ENCODE results near the gene GPNMB. TPM values are rescaled to one million over a fixed set of nuclear protein-coding genes. Genes with fewer than 3 reads are reported as not detected.

The GPNMB gene
- total RNA-seq, 2 donors from 2014 or later = 0.99 to 1.1 TPM

GRCh38 chr7:23212841-23213240 lies 33.7 kb upstream of the GPNMB start:
- H3K27ac Mint-ChIP-seq = no peak overlapping the region
- no peak overlapping the region for H3K4me3 Mint-ChIP-seq
- TF ChIP-seq, protein P1, sequence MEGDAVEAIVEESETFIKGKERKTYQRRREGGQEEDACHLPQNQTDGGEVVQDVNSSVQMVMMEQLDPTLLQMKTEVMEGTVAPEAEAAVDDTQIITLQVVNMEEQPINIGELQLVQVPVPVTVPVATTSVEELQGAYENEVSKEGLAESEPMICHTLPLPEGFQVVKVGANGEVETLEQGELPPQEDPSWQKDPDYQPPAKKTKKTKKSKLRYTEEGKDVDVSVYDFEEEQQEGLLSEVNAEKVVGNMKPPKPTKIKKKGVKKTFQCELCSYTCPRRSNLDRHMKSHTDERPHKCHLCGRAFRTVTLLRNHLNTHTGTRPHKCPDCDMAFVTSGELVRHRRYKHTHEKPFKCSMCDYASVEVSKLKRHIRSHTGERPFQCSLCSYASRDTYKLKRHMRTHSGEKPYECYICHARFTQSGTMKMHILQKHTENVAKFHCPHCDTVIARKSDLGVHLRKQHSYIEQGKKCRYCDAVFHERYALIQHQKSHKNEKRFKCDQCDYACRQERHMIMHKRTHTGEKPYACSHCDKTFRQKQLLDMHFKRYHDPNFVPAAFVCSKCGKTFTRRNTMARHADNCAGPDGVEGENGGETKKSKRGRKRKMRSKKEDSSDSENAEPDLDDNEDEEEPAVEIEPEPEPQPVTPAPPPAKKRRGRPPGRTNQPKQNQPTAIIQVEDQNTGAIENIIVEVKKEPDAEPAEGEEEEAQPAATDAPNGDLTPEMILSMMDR (conservative IDR thresholded peaks at IDR 0.05) = no peak
- DNase-seq = no peak
- Histone ChIP-seq H3K4me1 (ENCODE audit: control insufficient read depth, insufficient read depth, low read length) (peaks cover 4% of the 10 kb centered on the region), H3K9ac (ENCODE audit: extremely low read depth, low read length, poor library complexity, severe bottlenecking) (no peak overlapping the region), H3K36me3 (ENCODE audit: control insufficient read depth, insufficient read depth, low read length) (no peaks in the 10 kb centered on the region), H3K27ac (ENCODE audit: low read depth, low read length) (no peak overlapping the region), H3K4me3 (ENCODE audit: low read length) (no peak overlapping the region), H3K9me3 (ENCODE audit: control insufficient read depth, low read length) (no peaks in the 10 kb centered on the region), H3K27me3 (ENCODE audit: control insufficient read depth, insufficient read depth, low read length, poor library complexity, severe bottlenecking) (peaks cover 20% of the 10 kb centered on the region)
- H3K9me3 Mint-ChIP-seq = no peaks in the 10 kb centered on the region
- peaks cover 14% of the 10 kb centered on the region for H3K4me1 Mint-ChIP-seq
- H3K36me3 Mint-ChIP-seq (ENCODE audit: low read depth) = no peaks in the 10 kb centered on the region
- peaks cover 3% of the 10 kb centered on the region for H3K27me3 Mint-ChIP-seq (ENCODE audit: insufficient read depth)
- 84 to 100% methylated on average over 3 of the region's 4 CpGs for WGBS, 2 experiments (ENCODE audit: insufficient coverage in 1 of 2, insufficient read length in 1 of 2)

DNA sequence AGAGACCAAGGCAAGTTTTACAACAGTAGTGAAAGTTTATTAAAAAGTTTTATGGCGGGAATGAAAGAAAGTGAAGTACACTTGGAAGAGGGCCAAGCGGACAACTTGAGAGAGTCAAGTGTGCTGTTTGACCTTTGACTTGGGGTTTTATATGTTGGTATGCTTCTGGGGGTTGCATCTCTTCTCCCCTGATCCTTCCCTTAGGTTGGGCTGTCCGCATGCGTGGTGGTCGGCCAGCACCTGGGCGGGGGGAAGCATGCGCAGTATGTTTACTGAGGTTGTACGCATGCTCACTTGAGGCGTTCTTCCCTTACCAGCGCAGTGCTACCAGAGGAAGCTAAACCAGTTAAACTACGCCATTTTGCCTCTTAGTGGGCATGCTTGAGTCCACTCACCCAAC lies 32.8 kb upstream of the GPNMB start:
- H3K36me3 ChIP-seq (ENCODE audit: control insufficient read depth, insufficient read depth, low read length) = no peaks in the 10 kb centered on the region
- no peak overlapping the region for H3K4me3 ChIP-seq (ENCODE audit: low read length)
- no peak overlapping the region for H3K27ac Mint-ChIP-seq
- peaks cover 3% of the 10 kb centered on the region for H3K27me3 Mint-ChIP-seq (ENCODE audit: insufficient read depth)
- 91 to 94% methylated on average over 9 to 11 of the region's 11 CpGs for WGBS, 2 experiments (ENCODE audit: insufficient coverage in 1 of 2, insufficient read length in 1 of 2)
- no peak overlapping the region for H3K4me3 Mint-ChIP-seq
- peaks cover 4% of the 10 kb centered on the region for H3K4me1 ChIP-seq (ENCODE audit: control insufficient read depth, insufficient read depth, low read length)
- DNase-seq = no peak
- no peaks in the 10 kb centered on the region for H3K9me3 ChIP-seq (ENCODE audit: control insufficient read depth, low read length)
- H3K36me3 Mint-ChIP-seq (ENCODE audit: low read depth) = no peaks in the 10 kb centered on the region
- TF ChIP-seq, protein P1 (conservative IDR thresholded peaks at IDR 0.05) = no peak
- peaks cover 11% of the 10 kb centered on the region for H3K27me3 ChIP-seq (ENCODE audit: control insufficient read depth, insufficient read depth, low read length, poor library complexity, severe bottlenecking)
- H3K9ac ChIP-seq (ENCODE audit: extremely low read depth, low read length, poor library complexity, severe bottlenecking) = no peak overlapping the region
- H3K9me3 Mint-ChIP-seq = no peaks in the 10 kb centered on the region
- H3K4me1 Mint-ChIP-seq = peaks cover 17% of the 10 kb centered on the region
- no peak overlapping the region for H3K27ac ChIP-seq (ENCODE audit: low read depth, low read length)

DNA sequence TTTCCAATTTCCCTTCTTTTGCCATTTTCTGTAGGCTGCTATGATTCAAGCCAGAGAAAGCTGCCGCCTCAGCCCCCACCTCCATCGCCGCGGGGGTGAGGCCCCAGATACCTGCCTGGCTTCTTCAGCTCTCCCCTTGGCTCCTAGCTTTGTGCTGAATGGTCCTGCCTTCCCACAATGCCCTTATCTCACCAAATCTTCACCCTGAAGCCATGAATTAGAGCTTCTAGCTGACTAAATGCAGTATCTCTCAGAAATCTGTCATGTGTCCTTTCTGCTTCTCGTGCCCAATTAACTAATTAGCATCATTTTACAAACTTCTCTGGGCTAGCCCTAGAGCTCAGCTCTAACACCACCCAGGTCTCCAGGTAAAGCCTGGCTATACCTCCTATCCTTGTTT lies 32.2 kb upstream of the GPNMB start:
- H3K27me3 Mint-ChIP-seq (ENCODE audit: insufficient read depth) = peaks cover 3% of the 10 kb centered on the region
- no peaks in the 10 kb centered on the region for H3K9me3 Mint-ChIP-seq
- no peak overlapping the region for H3K4me3 Mint-ChIP-seq
- 89 to 100% methylated on average over 5 of the region's 5 CpGs for WGBS, 2 experiments (ENCODE audit: insufficient coverage in 1 of 2, insufficient read length in 1 of 2)
- no peaks in the 10 kb centered on the region for H3K36me3 Mint-ChIP-seq (ENCODE audit: low read depth)
- peaks cover 17% of the 10 kb centered on the region for H3K4me1 Mint-ChIP-seq
- Histone ChIP-seq H3K36me3 (ENCODE audit: control insufficient read depth, insufficient read depth, low read length) (no peaks in the 10 kb centered on the region), H3K27me3 (ENCODE audit: control insufficient read depth, insufficient read depth, low read length, poor library complexity, severe bottlenecking) (peaks cover 8% of the 10 kb centered on the region), H3K9me3 (ENCODE audit: control insufficient read depth, low read length) (no peaks in the 10 kb centered on the region), H3K4me1 (ENCODE audit: control insufficient read depth, insufficient read depth, low read length) (peaks cover 4% of the 10 kb centered on the region), H3K9ac (ENCODE audit: extremely low read depth, low read length, poor library complexity, severe bottlenecking) (no peak overlapping the region), H3K4me3 (ENCODE audit: low read length) (no peak overlapping the region), H3K27ac (ENCODE audit: low read depth, low read length) (no peak overlapping the region)
- no peak overlapping the region for H3K27ac Mint-ChIP-seq
- DNase-seq = no peak
- TF ChIP-seq, protein P1 (conservative IDR thresholded peaks at IDR 0.05) = no peak
